ENCODE results near the gene GRIK3.
A peak's percentile ranks its signal among the peaks of the same experiment; 100 is the strongest.

Gene GRIK3

GRCh38 chr1:36807262-36807661 lies 227.1 kb downstream of the GRIK3 start:
- DNase-seq: no peak

GRCh38 chr1:36805979-36806640 lies 228.2 kb downstream of the GRIK3 start:
- DNase-seq: no peak

GRCh38 chr1:36804669-36805314 lies 229.5 kb downstream of the GRIK3 start:
- no peak for DNase-seq

GRCh38 chr1:36803868-36804570 lies 230.3 kb downstream of the GRIK3 start:
- DNase-seq: no peak

- no peak for DNase-seq
These were observed 232.3 kb downstream of the GRIK3 start for GRCh38 chr1:36802018-36802417.

GRCh38 chr1:36797761-36798160 lies 236.6 kb downstream of the GRIK3 start:
- no peak for DNase-seq

GRCh38 chr1:36796733-36797132 lies 237.6 kb downstream of the GRIK3 start:
- DNase-seq: no peak

GRCh38 chr1:36796106-36796590 lies 238.2 kb downstream of the GRIK3 start:
- no peak for DNase-seq

GRCh38 chr1:36794460-36794859 lies 239.9 kb downstream of the GRIK3 start:
- DNase-seq: no peak

GRCh38 chr1:36793452-36793851 lies 240.9 kb downstream of the GRIK3 start:
- DNase-seq: no peak

GRCh38 chr1:36792292-36792691 lies 242.0 kb downstream of the GRIK3 start:
- no peak for DNase-seq

- DNase-seq: no peak
These were observed 244.1 kb downstream of the GRIK3 start for GRCh38 chr1:36790191-36790590.

- no peak for DNase-seq
These were observed 244.8 kb downstream of the GRIK3 start for GRCh38 chr1:36789535-36789934.

GRCh38 chr1:36787312-36787913 lies 246.9 kb downstream of the GRIK3 start:
- DNase-seq: peak; percentile 32

- DNase-seq: no peak
These were observed 247.9 kb downstream of the GRIK3 start for GRCh38 chr1:36786425-36786824.

GRCh38 chr1:36784147-36784859 lies 250.0 kb downstream of the GRIK3 start:
- DNase-seq: no peak

GRCh38 chr1:36783475-36783874 lies 250.8 kb downstream of the GRIK3 start:
- DNase-seq: no peak

- DNase-seq: no peak
These were observed 251.5 kb downstream of the GRIK3 start for GRCh38 chr1:36782785-36783184.

- DNase-seq: no peak
These were observed 252.2 kb downstream of the GRIK3 start for GRCh38 chr1:36782085-36782484.

- no peak for DNase-seq
These were observed 253.2 kb downstream of the GRIK3 start for GRCh38 chr1:36781098-36781497.

- DNase-seq: peak; percentile 36
These were observed 255.6 kb downstream of the GRIK3 start for GRCh38 chr1:36778740-36779139.

- DNase-seq: no peak
These were observed 257.1 kb downstream of the GRIK3 start for GRCh38 chr1:36776948-36777831.

Measured in NCI-H774 (cell line).